Measurements from ENCODE around the gene GMDS. TPM values are rescaled to one million over a fixed set of nuclear protein-coding genes. Genes with fewer than 3 reads are reported as not detected.

GMDS gene
- polyA plus RNA-seq, 4 donors = 29.7 to 80.9 (median 73.4) TPM

GRCh38 chr6:2209226-2209809 lies 36.1 kb downstream of the GMDS start:
- DNase-seq (ENCODE audit: low read depth in 4 of 4, low spot score in 3 of 4) = no peak

DNA sequence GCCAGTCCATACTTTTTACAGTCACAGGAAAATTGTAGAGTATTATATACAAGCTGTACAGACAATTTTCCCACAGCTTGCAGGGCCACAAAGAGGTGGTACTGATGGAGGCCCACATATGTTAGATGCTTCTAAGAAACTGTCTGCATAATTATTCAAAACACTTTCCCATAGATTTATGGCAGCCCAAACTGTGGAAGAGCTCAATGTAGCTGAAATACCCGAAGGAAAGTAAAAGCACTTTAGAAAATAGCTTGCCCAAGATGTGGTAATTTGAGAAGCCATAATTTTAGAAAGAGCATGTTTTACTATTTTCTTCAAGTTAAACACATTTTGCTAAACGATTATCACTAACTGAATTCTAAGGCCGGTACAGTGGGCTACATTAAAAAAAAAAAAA lies 36.9 kb downstream of the GMDS start:
- no peak for DNase-seq (ENCODE audit: low read depth in 4 of 4, low spot score in 3 of 4)

DNA sequence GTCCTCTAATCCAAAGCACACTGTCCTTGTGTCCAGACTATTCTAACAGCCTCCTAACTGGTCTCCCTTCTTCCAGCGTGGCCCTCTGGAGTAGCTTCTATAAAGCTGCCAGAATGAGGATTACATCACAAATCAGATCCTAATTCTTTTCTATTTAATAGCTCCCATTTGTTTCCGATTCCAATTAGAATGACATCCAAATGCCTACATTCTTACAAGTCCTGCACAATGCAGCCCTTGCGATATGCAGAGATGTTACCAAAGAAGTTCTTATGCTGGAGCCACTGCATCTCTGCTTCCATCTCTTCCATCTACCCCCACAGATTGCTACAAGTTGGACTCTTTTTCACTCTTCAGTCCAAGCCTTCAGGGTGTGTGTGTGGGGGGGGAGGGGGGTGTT lies 40.0 kb downstream of the GMDS start:
- no peak for DNase-seq (ENCODE audit: low read depth in 4 of 4, low spot score in 3 of 4)

DNA sequence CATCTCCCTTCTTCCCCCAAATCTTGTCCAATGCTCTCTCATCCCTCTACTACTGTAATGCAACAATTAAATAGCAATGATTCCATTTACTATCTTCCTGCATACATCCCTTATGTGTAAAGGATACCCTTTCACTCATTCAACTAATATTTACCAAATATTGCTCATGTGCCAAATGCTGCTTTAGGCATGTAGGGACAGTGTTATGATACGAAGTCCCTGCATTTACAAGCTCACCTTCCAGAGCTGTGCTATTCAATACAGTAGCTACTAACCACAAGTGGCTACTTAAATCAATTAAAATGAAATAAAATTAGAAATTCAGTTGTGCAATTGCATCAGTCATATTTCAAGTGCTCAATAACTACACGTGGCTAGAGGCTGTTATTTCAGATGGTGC lies 41.1 kb downstream of the GMDS start:
- no peak for DNase-seq (ENCODE audit: low read depth in 4 of 4, low spot score in 3 of 4)

GRCh38 chr6:2203264-2203663 lies 42.1 kb downstream of the GMDS start:
- DNase-seq (ENCODE audit: low read depth in 4 of 4, low spot score in 3 of 4) = no peak

DNA sequence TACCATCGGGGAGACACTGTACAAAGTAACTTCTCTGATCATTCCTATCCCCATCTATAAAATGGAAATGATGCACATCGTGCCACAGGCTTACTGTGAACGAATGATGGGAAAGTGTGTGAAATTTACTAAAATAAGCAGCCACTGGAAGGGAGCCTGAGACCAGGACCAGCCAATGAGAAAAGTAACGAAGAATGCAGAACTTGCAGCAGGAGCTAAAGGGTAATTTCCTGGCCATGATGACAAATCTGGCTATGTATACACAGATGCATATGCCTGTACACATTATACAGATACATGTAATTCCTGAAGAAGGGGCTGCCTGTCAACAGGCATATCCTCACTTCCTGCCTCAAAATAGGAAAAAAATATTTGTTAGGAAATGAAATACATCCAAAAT lies 47.4 kb downstream of the GMDS start:
- DNase-seq (ENCODE audit: low read depth in 4 of 4, low spot score in 3 of 4) = no peak

- DNase-seq (ENCODE audit: low read depth in 4 of 4, low spot score in 3 of 4) = no peak
Observed at GRCh38 chr6:2197177-2197671, 48.2 kb downstream of the GMDS start.

- DNase-seq (ENCODE audit: low read depth in 4 of 4, low spot score in 3 of 4) = peak in 1 of 4 donors; percentile 40
Observed at GRCh38 chr6:2196079-2196679, 49.2 kb downstream of the GMDS start.

DNA sequence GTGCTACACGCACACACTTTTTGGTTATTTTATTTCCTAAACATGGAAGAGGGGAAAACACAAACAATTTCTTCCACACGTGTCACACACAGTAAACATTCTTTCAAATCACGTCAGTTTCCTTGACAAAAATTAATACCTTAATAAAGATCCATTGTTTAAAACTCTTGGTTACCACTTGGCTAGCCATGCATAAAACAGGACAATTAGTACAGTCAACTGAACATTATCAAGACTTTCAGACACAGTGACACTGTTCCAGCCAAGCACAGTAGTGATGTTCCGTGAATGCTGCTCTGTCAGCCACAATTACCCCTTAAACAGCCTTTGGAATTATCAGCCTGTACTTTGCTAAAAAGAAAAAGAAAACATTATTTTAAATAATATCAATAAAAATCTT lies 50.8 kb downstream of the GMDS start:
- DNase-seq (ENCODE audit: low read depth in 4 of 4, low spot score in 3 of 4) = no peak

DNA sequence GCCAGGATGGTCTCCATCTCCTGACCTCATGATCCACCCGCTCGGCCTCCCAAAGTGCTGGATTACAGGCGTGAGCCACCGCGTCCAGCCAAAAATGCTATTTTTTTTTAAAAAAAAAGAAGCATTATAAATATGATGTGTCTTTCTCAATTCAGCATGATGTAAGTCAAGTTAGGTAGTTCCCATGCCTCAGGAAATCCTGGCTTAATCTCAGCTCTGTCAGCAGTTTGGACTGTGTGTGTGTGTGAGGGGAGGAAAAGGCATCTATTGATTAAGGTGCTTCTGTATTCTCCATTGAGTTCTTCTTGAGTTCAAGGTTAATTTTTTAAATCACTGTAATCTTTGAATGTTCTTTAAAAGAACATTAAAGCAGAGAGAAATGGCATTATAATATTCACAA lies 51.5 kb downstream of the GMDS start:
- no peak for DNase-seq (ENCODE audit: low read depth in 4 of 4, low spot score in 3 of 4)

DNA sequence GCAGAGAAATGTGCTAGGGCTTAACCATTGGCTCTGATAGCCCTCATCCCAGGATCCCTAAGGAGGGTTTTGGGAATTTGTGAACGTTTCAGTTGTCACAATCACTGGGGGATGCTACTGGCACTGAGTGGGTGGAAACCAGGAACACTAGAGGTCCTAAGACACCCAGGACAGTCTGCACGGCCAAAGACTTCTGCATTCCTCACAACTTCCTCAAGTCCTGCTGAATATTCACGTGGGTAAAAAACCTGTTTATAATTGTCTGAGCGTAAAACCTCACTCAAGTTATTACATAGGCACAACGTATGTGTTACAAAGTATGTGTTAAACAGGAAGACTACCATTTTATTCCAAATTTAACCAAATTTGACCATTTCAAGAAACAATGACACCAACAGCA lies 52.4 kb downstream of the GMDS start:
- no peak for DNase-seq (ENCODE audit: low read depth in 4 of 4, low spot score in 3 of 4)

GRCh38 chr6:2191390-2191740 lies 54.0 kb downstream of the GMDS start:
- DNase-seq (ENCODE audit: low read depth in 4 of 4, low spot score in 3 of 4) = no peak

- DNase-seq (ENCODE audit: low read depth in 4 of 4, low spot score in 3 of 4) = no peak
Observed at GRCh38 chr6:2190661-2191389, 54.6 kb downstream of the GMDS start.

DNA sequence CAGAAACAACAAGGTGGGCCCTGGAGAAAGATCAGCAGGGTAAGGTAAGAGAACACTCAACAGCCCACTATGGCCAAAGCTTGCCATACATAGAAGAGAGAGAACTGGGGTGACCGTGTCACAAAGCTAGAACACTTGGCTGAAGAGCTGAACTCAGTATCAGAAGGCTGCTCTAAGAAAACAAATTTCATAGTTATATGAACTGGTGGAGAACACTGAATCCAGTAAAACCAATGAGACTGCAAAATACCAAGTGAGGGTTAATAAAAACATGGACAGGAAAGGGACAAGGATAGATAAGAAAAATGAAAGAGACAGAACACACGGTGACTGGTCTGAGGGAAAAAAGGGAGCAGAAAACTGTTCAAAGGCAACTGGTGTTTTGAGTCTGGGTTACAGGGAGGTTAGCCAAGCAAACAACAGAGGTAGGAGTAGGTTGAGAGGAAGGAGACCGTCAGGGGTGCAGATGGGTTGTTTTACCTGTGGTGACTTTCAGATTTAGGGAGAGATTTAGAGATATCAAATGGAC lies 56.5 kb downstream of the GMDS start:
- no peak for DNase-seq (ENCODE audit: low read depth in 4 of 4, low spot score in 3 of 4)

GRCh38 chr6:2188397-2188796 lies 57.0 kb downstream of the GMDS start:
- no peak for DNase-seq (ENCODE audit: low read depth in 4 of 4, low spot score in 3 of 4)

DNA sequence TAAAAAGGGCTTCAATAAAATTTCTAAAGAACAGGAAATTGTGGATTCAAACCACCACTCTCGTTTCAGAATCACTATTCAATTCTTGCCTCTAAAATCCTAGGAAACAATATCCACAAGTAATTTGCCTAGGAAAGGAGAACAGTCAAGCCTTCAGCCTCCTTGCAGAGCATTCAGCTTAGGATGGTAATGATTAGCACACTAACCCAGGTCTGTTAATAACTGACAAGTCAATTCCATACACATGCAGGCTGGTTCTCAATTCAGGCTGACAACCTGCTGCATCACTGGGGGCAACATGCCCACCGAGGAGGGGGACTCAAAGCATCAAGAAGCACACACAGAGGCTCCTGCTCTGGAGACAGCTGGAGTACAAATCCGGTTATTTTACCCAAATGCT lies 57.6 kb downstream of the GMDS start:
- DNase-seq (ENCODE audit: low read depth in 4 of 4, low spot score in 3 of 4) = no peak

- DNase-seq (ENCODE audit: low read depth in 4 of 4, low spot score in 3 of 4) = no peak
Observed at GRCh38 chr6:2186516-2186915, 58.9 kb downstream of the GMDS start.

- DNase-seq (ENCODE audit: low read depth in 4 of 4, low spot score in 3 of 4) = no peak
Observed at GRCh38 chr6:2185466-2185865, 59.9 kb downstream of the GMDS start.

GRCh38 chr6:2184700-2185455 lies 60.5 kb downstream of the GMDS start:
- no peak for DNase-seq (ENCODE audit: low read depth in 4 of 4, low spot score in 3 of 4)

GRCh38 chr6:2183752-2184151 lies 61.7 kb downstream of the GMDS start:
- DNase-seq (ENCODE audit: low read depth in 4 of 4, low spot score in 3 of 4) = no peak

GRCh38 chr6:2183246-2183645 lies 62.2 kb downstream of the GMDS start:
- DNase-seq (ENCODE audit: low read depth in 4 of 4, low spot score in 3 of 4) = no peak

Measured in left renal pelvis (tissue), 4 donors.